Fibroblast of skin of right biceps (primary cell): Measurements from ENCODE around the gene DGKD.

Source experiments
- DNase-seq: peaks from one replicate; pipeline ENCODE4 v3.0.0-alpha.2; 2013

The DGKD gene

GRCh38 chr2:233339427-233339826 lies 14.9 kb upstream of the DGKD start:
- no peak for DNase-seq

- no peak for DNase-seq
These were observed 13.0 kb upstream of the DGKD start for GRCh38 chr2:233341296-233341695.

DNA sequence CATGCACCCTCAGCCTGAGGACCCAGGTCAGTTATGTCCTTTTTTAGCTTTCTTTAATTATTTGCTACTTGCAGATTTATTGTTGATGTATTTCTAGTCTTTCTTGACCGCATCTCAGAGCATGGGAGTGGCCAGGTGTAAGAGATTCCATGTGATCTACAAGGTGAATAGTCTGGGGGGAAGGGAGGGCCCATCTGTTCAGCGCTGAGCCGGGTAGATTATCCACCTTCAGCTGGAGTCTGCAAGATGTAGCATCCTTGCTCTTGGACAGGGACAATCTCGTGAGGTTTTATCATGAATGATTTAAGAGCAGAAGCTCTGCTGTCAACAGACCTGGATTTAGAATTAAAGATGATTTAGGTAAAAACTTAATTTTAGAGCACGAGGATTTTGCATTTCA lies 12.0 kb upstream of the DGKD start:
- no peak for DNase-seq

DNA sequence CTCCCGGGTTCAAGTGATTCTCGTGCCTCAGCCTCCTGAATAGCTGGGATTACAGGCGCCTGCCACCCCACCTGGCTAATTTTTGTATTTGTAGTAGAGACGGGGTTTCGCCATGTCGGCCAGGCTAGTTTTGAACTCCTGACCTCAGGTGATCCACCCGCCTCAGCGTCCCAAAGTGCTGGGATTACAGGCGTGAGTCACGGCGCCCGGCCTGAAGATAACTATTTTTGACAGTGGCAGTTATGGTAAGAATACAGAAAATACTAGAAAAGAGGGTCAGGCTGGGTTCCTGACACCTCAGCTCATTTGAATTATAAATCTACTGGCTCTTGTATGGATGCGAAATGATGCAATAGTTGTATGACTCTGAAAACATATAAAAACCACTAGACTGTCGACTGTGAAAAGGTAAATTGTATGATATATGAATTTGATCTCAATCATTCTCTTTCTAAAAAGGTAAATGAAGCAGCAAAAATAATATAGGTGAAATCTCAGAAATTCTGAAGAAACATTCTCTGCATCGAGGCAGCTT lies 11.1 kb upstream of the DGKD start:
- no peak for DNase-seq

GRCh38 chr2:233346376-233346775 lies 7.9 kb upstream of the DGKD start:
- no peak for DNase-seq

GRCh38 chr2:233346930-233347329 lies 7.4 kb upstream of the DGKD start:
- no peak for DNase-seq

- DNase-seq: no peak
These were observed 5.0 kb upstream of the DGKD start for GRCh38 chr2:233349005-233349998.

GRCh38 chr2:233350708-233351107 lies 3.6 kb upstream of the DGKD start:
- peak; percentile 92 for DNase-seq

GRCh38 chr2:233351423-233351822 lies 2.9 kb upstream of the DGKD start:
- peak; percentile 16 for DNase-seq

- DNase-seq: no peak
These were observed 2.0 kb upstream of the DGKD start for GRCh38 chr2:233352141-233352842.

DNA sequence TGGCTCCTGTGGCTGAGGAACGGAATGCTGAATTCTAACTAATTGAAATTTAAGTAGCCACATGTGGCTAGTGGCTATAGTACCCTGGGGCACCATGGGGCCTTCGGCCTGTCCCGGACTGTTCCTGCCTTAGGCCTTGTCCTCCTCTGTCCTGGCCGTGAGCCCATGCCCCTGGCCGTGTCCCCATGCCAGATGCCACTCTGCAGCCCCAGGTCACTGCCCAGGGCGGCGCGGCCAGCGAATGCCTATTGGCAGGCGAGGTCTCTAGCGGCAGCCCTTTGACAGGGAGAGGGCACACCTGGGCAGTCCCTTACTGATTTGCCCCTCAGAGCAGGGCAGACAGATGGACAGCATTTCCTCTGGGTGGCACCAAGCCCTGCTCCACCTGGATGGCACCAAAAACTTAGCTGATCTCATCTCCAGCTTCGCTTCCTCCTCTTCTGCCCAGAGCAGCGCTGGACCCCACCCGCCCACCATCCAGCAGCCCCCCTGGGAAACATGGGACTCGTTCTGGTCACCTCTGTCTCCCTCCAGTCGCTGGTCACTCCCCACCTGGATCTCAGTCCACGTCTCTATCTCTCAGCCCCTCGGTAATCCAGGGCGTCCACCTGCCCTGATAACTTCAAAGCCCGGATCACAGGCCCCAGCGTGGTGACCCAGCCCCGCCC lies 1.1 kb upstream of the DGKD start:
- DNase-seq: no peak

- DNase-seq: no peak
These were observed 218 bp downstream of the DGKD start for GRCh38 chr2:233354500-233354924.

DNA sequence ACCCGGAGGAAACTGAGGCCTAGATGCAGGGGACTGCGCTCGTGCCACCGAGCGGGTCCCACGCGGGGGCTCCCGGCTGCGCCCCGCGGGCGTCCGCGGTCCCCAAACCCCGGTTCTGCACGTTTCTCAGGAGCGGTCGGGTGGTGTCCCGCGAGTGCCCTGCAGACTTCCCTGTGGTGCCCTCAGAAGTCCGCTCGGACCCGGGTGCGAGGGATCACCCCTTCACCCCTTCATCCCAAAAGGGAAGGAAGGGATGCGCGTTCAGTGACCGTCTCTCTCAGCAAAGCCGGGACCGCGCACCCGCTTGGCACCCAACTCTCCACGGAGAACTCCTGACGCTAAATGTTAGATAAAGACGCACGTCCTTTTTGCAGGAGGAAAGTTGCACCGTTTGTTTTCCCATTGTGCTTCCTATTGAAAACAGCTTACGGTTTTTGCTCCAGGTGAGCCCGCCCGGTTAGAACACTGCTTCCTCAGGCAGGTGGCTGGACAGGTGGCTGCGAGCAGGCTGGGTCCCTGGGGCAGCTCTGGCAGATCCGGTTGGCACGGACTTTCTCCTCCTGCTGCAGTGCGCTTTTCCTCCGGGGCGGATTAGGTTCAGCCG lies 779 bp downstream of the DGKD start:
- no peak for DNase-seq

DNA sequence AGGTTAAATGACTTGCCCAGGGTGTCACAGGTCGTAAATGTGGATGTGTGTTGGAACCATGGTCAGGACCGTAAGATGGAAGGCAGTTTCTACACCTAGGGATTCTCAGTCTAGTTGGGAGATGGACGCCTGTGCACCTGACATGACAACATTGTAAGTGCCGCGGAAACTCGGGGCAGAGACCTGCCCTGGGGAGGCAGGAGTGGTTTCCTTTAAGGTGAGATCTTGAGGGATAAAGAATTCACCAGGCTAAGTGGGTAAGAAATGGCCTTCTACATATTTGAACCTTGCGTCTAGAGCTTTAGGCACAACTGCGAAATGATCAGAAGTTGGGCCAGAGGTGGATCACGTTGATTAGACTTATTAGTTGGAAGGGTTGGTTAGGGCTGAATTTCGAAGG lies 1.6 kb downstream of the DGKD start:
- no peak for DNase-seq

- DNase-seq: no peak
These were observed 2.4 kb downstream of the DGKD start for GRCh38 chr2:233356546-233357308.

GRCh38 chr2:233358335-233358734 lies 4.0 kb downstream of the DGKD start:
- DNase-seq: no peak

DNA sequence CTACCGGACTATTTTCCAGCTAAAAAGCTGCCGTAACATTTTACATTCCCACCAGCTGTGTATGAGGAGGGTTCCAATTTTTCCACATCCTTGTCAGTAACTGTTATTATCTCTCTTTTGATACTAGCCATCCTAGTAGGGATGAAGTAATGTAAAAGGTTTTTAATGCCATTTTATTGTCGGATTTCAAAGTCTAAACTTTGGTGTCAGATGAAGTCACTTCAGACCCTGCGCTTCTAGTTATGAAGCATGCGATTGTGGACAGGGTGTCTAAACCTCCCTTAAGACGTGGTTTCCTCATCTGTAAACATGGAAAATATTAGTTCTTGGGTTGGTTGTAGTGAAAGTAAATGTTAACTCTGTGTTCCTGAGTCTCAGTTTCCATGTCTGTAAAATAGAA lies 4.7 kb downstream of the DGKD start:
- no peak for DNase-seq

DNA sequence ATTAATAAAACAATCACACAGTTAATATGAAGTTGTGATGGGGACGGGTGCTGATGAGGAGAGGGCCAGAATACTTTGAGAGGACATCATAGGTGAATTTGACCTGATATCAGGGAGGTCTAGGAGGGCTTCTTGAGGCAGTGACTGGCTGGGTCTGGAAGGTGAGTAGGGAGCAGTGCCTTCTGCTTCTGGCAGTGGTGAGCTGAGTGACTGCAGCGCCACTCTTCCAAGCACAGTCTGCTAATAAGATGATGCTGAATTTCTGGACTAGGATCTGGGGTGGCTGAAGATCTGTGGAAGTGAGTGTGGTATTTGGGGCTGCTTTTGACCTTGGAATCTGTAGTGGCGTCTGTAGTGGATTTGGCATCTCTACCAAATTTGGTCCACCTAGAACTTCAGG lies 5.5 kb downstream of the DGKD start:
- no peak for DNase-seq

DNA sequence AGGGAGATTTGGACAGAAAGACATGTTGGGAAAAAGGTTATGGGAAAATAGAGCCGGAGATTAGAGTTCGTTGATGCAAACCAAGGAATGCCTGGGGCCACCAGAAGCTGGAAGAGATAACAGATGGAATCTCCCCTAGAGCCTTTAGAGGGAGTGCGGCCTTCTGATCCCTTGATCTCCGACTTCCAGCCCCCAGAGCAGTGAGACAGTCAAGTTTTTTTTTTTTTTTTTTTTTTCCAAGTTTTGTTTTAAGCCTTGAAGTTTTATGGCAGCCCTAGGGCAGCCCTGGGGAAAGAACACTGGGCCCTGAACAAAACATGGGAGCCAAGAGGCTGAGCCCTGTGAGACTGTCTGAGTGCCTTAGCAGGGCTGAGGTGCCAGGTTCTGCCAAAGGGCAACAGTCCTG lies 6.5 kb downstream of the DGKD start:
- DNase-seq: no peak

DNA sequence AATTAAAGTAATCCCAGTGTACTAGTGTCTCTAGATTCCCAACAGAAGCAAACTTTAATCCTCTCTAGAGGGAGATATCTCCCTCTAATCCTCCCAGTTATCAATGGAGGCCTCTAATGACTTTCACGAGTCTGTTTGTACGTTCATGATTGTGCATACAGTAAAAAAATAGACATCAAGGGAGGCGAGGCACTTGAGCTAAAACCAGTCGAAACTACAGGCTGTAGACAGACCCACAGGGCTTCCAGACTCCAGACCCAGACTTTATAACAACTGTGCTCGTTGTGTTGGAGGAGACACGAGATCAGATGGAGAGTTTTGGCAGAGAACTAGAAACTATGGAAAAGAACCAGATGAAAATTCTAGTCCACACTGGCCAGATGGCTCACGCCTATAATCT lies 7.0 kb downstream of the DGKD start:
- no peak for DNase-seq

DNA sequence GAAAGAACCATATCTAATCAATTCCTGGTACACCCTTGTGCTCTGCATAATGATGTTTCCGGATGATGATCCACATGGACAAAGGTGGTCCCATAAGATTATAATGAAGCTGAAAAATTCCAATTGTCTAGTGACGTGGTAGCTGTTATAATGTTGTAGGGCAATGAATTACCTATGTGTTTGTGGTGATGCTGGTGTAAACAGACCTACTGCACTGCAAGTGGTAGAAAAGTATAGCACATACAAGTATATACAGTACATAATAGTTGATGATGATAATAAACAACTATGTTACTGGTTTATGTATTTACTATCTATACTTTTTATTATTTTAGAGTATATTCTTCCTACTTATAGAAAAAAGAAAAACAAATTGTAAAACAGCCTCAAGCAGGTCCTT lies 8.4 kb downstream of the DGKD start:
- DNase-seq: no peak

DNA sequence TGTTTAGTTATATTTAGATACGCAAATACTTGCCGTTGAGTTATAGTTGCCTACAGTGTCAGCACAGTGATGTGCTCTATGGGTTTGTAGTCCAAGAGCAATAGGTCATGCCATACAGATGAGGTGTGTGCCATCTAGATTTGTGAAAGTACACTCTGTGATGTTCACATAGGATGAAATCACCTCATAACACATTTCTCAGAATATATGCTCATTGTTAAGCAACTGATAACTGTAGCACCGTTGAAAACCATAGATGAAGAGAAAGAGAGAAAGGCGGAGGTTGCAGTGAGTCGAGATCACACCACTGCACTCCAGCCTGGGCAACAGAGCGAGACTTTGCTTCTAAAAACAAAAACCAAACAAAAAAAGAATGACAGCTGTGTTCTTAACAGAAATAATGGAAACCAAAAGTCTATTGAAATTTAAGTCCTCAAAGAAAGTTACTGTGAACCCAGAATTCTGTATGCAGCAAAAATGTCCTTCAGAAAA lies 9.5 kb downstream of the DGKD start:
- DNase-seq: no peak
